Adrenal gland (tissue), 5 donors: ENCODE measurements around the gene PDE3A.

Experiments
- POLR2A ChIP-seq, 2 donors: fragments of 450-650 bp; IDR thresholded peaks; one replicate each; pipeline ENCODE4 v1.6.1; 2017; ENCODE audit warnings: antibody characterized with exemption in 2 of 2, mild to moderate bottlenecking in 2 of 2, moderate library complexity in 1 of 2
- TF ChIP-seq, protein P1 (sequence below), 6 experiments: fragments of 450-650 bp in 4 of 6; fragments of 200-600 bp in 2 of 6; sonication (generic) in 1 of 6; IDR thresholded peaks; 1 replicate in 5 of 6; 2 replicates in 1 of 6; pipeline versions ENCODE4 v1.5.1 to v1.8.0; 2016 to 2021; ENCODE audit warnings: antibody characterized with exemption in 6 of 6, mild to moderate bottlenecking in 2 of 6, moderate library complexity in 1 of 6
- donor health status: DM: no; HTN: no; CAD: no.

- TF ChIP-seq, protein P1, sequence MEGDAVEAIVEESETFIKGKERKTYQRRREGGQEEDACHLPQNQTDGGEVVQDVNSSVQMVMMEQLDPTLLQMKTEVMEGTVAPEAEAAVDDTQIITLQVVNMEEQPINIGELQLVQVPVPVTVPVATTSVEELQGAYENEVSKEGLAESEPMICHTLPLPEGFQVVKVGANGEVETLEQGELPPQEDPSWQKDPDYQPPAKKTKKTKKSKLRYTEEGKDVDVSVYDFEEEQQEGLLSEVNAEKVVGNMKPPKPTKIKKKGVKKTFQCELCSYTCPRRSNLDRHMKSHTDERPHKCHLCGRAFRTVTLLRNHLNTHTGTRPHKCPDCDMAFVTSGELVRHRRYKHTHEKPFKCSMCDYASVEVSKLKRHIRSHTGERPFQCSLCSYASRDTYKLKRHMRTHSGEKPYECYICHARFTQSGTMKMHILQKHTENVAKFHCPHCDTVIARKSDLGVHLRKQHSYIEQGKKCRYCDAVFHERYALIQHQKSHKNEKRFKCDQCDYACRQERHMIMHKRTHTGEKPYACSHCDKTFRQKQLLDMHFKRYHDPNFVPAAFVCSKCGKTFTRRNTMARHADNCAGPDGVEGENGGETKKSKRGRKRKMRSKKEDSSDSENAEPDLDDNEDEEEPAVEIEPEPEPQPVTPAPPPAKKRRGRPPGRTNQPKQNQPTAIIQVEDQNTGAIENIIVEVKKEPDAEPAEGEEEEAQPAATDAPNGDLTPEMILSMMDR (IDR thresholded peaks at IDR 0.05), result no peak
- no peak for TF ChIP-seq POLR2A (IDR thresholded peaks at IDR 0.05)
Measured at GRCh38 chr12:20616093-20616492, 247.8 kb downstream of the PDE3A start.
